HG02970 (cell line): ENCODE results near the gene CCR3.

Source experiments
- ATAC-seq: cut with Tn5 transposase; IDR thresholded peaks from one replicate; pipeline ENCODE4 v1.9.1; 2021; ENCODE audit warnings: mild to moderate bottlenecking, moderate library complexity, moderate number of reproducible peaks; ENCODE audit not compliant: unreplicated experiment, low FRiP score

Gene CCR3

DNA sequence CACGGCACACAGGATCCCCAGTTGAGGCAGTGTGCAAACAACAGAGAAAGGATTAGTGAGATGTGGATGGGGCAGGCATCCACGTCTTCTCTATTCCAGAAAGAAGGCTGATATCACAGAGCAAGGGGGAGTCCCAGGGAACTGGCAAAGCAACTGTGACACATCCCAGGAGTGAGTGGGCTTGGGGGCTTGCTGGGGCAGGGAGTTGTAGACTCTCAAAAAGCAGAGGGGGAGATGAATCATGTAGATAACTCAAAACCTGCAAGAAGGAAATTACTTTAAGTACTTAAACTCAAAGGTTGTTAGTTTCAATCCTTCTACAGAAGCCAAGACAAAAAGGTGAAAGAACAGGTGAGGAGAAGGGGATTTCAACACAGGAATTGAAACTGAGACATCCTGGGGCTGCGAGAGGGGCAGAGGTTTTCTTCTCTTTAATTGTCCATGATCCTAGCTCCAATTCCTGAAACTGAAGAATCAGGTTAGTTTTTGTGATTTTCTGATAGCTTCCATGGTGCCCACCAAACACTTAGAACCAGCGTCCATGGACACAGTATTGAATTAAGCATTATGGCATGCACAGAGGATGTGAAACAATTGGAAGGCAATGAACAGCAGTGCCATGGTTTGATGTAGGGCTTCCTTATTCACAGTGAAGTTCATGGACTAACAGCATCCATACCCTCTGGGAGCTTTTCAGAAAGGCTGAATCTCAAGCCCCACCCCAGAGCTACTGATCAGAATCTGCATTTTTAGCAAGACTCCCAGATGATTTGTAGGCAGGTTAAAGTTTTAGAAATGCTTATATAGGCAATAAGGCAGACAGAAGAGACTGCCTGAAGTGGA lies 52.0 kb downstream of the CCR3 start:
- ATAC-seq = no peak

DNA sequence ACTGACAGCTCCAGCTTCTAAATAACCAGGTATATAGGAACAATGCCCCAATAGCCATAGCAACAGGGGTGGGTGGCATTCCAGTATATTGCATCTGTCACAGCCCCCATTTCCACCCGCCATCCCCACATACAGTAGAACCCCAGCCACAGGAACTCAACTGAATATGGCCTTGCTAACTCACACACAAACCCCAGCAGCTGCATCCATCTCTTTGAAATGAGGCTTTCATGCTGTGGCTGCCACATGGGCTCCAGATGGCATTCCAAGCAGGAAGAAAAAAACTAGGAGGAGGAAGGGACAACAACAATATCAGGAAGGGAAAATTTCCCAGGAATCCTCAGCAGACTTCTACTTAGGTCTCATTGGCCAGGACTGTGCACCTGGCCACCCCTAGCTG lies 54.6 kb downstream of the CCR3 start:
- no peak for ATAC-seq

DNA sequence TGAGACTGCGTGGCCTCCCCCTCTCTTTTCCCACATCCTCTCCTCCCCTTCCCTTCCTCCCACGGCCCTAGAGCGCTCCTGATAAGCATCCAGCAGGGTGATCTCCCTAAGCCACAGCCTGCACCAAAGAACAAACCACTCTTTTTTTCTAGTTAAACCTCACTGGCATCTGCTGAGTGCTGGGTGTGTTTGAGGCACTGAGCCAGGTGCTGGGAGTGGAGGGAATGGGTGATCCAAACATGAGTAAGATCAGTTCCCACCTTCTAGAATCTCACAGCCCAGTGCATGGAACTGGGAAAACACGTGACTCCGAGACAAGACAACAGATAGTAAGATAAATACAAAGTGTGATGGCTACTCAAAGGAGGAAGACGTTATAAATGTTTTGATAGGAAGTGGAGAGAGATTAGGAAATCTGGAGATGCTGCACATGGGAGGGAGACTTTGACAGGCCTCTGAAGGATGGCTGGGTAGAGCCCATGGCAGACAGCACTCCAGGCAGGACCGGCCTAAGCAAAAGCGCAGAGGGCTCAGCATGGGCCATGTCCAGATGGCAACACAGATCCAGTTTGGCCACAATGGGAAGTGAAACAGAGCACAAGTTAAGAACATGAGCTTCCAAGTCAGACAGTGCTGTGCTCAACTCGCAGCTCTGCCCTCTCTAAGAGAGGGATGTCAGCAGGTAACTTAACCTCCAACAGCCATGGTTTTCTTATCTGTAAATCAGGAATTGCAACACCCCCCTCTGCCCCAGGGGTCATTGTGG lies 55.6 kb downstream of the CCR3 start:
- ATAC-seq = no peak

DNA sequence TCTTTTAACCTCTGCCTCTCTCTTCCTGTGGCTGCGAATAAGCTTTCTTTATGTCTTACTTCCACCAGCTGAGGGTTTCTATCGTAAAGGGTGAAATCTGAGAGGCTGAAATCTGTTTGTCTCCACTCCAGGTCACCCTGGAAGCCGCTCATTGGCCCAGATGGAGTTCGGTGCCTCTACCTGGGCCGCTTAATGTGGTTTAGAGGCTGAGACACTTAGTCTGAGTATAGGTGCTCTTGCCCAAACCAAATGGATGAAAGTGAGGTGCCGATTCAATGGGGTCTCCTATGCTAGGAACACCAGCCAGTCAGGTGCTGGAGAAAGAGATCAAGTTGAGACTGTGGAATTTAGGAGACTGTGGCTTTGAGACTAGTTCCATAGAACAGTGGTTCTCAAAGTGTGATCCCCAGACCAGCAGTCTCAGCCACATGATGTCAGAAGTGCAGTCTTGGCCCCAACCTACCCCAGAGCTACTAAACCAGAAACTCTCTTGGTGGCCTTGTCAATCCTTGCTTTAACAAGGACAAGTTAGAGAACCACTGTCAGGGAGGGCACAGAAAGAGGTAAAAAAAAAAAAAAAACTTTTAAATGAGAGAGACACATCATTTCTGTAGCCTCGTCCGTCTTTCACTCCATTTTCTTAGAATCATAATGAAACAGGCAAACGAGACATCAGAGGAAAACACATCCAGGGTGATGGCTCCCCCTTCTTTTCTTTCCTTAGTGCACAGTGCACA lies 56.8 kb downstream of the CCR3 start:
- ATAC-seq = no peak

DNA sequence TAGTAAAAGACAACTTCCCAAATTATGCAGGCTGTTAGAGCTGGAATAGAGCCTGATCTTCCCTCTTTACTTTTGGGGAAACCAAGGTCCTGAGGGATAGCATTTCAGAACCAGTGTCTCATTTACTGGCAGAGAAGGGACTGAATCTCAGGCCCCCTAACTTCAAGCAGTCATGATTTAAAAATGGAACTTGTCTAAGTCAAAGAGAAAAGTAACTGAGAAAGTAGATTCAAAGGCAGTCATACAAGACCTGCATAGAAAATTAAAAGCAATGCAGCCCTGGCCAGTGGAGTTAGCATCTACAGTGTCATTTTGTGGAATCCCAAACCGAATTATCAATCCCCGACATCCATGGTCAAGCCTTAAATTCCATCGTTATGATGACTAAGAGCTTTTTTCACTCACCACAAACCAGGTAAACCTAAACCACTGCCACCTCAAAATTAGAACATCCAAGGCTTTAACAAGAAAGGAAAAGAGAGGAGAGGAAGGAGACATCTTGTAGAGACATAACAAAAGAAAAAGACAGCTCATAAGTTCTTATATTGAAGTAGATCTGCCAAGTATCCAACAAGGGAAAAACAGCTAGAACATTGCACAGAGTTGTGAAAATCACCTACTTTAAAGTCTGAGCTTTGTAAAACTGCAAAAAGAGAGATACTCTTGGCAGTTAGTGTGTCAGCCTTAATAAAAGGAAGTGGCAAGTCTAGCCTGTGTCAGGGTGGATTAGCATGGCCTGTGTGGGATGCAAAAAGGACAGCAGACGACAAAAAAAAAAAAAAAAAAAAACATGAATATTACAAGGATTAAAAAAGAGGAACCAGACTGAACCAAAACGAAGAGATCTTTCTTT lies 57.6 kb downstream of the CCR3 start:
- ATAC-seq = no peak

DNA sequence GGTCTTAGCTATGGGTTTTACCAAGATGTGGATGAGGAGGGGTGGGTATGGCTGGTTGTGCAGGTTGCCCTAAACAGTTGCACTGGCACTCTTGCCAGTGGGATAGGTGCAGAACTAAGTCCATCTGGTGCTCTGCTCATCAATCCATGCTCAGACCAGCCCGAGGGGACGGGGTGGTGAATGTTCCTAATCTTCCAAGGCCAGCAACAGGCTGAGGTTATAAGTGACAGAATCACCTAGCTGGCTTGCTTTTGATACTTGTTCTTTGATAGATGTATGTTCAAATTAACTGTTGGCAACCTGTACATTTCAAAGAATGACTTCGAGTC lies 58.2 kb downstream of the CCR3 start:
- ATAC-seq = no peak

DNA sequence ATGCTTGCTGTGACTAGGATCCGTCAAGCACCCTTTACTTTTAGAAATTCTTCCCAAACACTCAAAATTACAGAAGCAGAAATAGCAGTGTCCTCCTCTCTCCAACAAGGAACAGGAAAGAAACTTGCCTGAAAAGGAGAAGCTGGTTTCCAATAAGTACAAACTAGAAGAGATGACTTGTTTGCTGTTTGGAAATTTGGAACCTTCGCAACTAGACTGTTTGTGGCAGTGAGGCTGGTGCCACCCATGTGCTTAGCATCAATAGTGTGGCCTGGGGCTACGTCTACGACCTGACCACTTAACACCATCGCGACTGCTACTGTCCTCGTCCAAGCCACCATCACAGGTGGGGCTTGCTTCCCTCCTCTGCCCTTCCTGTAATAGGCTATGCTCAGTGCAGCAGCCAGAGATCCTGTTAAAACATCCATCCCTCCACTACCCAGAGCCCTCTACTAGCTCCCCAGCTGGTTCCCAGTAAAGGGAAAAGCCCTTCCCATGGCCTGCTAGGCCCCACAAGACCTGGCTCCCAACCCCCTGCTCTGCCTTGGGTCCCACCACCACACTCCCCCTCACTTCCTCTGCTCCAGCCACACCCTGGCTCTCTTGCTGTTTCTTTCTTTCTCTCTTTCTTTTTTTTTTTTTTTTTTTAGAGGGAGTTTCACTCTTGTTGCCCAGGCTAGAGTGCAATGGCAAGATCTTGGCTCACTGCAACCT lies 59.0 kb downstream of the CCR3 start:
- ATAC-seq = no peak

DNA sequence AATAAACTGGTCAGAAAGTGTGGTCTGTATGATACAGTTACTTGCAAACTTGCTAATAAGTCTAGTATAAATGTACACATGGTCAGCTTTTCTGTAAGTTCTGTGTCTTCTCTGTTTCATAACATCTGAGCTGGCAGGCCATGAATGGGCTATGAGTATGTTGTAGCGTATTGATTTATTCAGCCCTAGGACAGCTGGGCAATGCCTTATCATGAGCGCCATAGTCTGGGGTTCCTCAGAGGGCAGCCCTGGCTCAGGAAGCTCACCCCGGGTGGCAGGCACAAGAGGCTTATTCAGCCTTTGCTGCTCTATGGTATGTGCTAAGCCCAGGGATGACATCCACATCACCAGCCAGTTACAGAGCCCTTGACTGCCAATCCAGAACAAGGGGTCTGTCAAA lies 61.0 kb downstream of the CCR3 start:
- no peak for ATAC-seq

DNA sequence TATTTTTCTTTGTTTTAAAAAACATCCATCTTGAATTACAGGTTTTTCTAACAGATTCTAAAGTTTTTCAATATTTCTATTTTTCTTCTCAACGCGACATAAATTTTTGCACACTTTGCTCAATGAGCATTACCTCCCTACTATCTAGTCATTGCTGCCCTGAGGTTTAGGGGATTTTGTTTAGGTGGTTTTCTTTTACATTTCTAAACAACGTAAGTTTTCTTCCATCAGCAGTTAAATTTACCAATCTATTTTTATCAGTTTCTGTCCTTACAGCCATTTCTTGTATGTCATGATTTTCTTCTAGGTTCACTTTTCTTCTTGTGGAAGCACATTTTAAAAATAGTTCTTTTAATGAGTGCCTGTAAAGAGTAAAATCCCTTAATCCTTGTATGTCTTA lies 62.5 kb downstream of the CCR3 start:
- no peak for ATAC-seq

DNA sequence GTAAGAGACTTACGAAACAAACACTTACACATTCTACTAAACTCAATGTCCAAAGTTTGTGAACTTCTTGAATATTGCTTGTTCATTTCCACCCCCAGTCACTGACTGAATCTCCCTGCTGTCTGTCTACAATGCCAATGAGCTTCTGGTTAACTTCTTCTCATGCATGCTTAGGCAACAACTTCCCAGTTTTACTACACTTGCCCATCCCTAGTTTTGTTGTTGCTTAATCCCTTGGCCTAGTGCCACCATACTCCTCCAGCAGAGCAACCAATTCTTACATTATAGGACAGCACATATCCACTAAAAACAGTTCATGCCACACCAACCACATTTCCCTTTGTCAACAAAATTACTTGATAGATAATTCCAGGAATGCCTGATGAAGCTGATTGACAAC lies 70.7 kb downstream of the CCR3 start:
- no peak for ATAC-seq

DNA sequence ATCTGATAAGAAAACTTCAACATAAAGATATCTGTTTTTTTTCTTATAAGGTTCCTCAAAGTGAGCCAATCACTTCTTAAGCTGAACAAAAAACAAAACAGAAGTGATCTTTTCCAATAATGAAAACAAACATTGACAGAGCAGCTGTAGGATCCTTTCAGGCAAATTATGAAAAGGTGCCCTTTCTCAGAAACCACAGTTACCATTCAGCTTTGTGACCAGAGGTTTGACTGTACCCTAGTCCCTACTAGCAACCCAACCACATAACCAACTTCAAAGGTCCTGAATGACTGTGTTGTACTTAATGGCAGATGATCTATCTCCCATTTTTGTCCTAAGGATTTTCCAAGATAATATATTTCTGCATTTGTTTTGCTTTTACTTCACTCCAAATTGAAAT lies 72.3 kb downstream of the CCR3 start:
- no peak for ATAC-seq

DNA sequence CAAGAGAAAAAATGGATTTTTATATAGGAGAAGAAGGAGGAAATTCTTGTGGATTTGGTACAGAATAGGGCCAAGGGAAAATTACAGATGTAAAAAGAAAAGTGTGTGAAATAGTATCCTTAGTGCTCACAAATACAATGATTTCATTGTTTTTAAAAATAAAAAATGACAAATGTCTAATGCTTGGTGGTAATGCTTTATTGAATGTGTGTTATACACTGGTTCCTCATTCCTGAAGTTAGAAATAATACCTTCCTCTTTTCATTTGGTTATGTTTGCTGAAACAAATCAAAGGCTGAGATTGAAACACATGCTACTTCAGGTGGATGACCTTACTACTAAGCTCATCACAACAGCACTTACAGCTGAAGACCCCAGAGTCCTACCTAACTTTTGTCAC lies 73.9 kb downstream of the CCR3 start:
- no peak for ATAC-seq
